SK-N-SH (cell line): ENCODE results near the gene STPG2. TPM values are rescaled to one million over a fixed set of nuclear protein-coding genes. Genes with fewer than 3 reads are reported as not detected.

Experiments
- CTCF ChIA-PET: fragments of 300-600, 350-600 bp; formaldehyde crosslinking; extraction: SDS; loops from one replicate; lab custom pipeline; 2021; lab: Yijun Ruan, JAX
- POLR2A ChIA-PET: fragments of 350-600 bp; sonication (Branson Sonifier 250); formaldehyde crosslinking; extraction: SDS; loops from one replicate; lab custom pipeline; 2020; ENCODE audit warnings: antibody characterized with exemption, inconsistent platforms; lab: Yijun Ruan, JAX
- DNase-seq: peaks from one replicate; pipeline ENCODE4 v3.0.0; 2012
- H2AFZ ChIP-seq: fragments of 200-600 bp; sonication (generic); 2 replicates; pipeline ENCODE4 v1.8.1; 2016; ENCODE audit warnings: antibody characterized with exemption, mild to moderate bottlenecking, low read depth
- H3F3A ChIP-seq: fragments of 200-600 bp; sonication (generic); replicated peaks from 2 replicates; pipeline ENCODE3; 2016; ENCODE audit warnings: antibody characterized with exemption, mild to moderate bottlenecking; ENCODE audit not compliant: insufficient read depth
- H3K27ac ChIP-seq, 2 experiments: fragments of 200-500 bp in 1 of 2; fragments of 200-600 bp in 1 of 2; sonication (Bioruptor generic) in 1 of 2; sonication (generic), shearing (Covaris generic) in 1 of 2; 2 replicates each; pipeline versions ENCODE4 v1.5.1 to v1.6.1; 2014 to 2016; ENCODE audit warnings: low read depth in 2 of 2, inconsistent platforms in 1 of 2, low read length in 1 of 2, mild to moderate bottlenecking in 1 of 2, mixed read lengths in 1 of 2
- H3K27me3 ChIP-seq: fragments of 200-600 bp; sonication (generic), shearing (Covaris generic); 2 replicates; pipeline ENCODE4 v1.6.1; 2016; ENCODE audit warnings: mixed run types; ENCODE audit not compliant: insufficient read depth
- H3K36me3 ChIP-seq, 2 experiments: fragments of 200-500 bp in 1 of 2; fragments of 200-600 bp in 1 of 2; sonication (Bioruptor generic) in 1 of 2; sonication (generic) in 1 of 2; replicated peaks in 1 of 2; 2 replicates each; pipeline versions ENCODE3 to v1.5.1; 2014 to 2016; ENCODE audit warnings: low read length in 1 of 2, mild to moderate bottlenecking in 1 of 2; ENCODE audit not compliant: insufficient read depth in 2 of 2, control insufficient read depth in 1 of 2
- H3K4me1 ChIP-seq, 2 experiments: fragments of 200-500 bp in 1 of 2; fragments of 200-600 bp in 1 of 2; sonication (Bioruptor generic) in 1 of 2; sonication (generic), shearing (Covaris generic) in 1 of 2; 2 replicates each; pipeline versions ENCODE4 v1.5.1 to v1.6.1; 2014 to 2016; ENCODE audit warnings: low read depth in 1 of 2, low read length in 1 of 2, mixed run types in 1 of 2; ENCODE audit not compliant: insufficient read depth in 2 of 2, control insufficient read depth in 1 of 2
- H3K4me2 ChIP-seq: fragments of 200-600 bp; sonication (generic), shearing (Covaris generic); 2 replicates; pipeline ENCODE4 v1.6.1; 2017; ENCODE audit warnings: mixed run types
- H3K4me3 ChIP-seq, 2 experiments: fragments of 200-500 bp in 1 of 2; fragments of 200-600 bp in 1 of 2; sonication (Bioruptor generic) in 1 of 2; sonication (generic), shearing (Covaris generic) in 1 of 2; 2 replicates each; pipeline versions ENCODE4 v1.5.1 to v1.8.1; 2014 to 2016; ENCODE audit warnings: low read depth in 2 of 2, inconsistent platforms in 1 of 2, low read length in 1 of 2, mild to moderate bottlenecking in 1 of 2, mixed read lengths in 1 of 2, moderate library complexity in 1 of 2
- H3K79me2 ChIP-seq: fragments of 200-600 bp; sonication (generic); 2 replicates; pipeline ENCODE4 v1.8.1; 2017; ENCODE audit warnings: mild to moderate bottlenecking; ENCODE audit not compliant: insufficient read depth
- H3K9ac ChIP-seq: fragments of 200-600 bp; sonication (generic); 2 replicates; pipeline ENCODE4 v1.6.1; 2017; ENCODE audit warnings: mixed run types
- H3K9me2 ChIP-seq: fragments of 200-600 bp; sonication (generic); 2 replicates; pipeline ENCODE4 v1.6.1; 2017; ENCODE audit warnings: mixed run types
- H3K9me3 ChIP-seq: fragments of 200-600 bp; sonication (generic); 2 replicates; pipeline ENCODE4 v1.6.1; 2017; ENCODE audit warnings: mixed run types, mild to moderate bottlenecking, moderate library complexity
- H4K20me1 ChIP-seq: fragments of 200-600 bp; sonication (generic); 2 replicates; pipeline ENCODE4 v1.6.1; 2017; ENCODE audit warnings: mild to moderate bottlenecking, mixed run types; ENCODE audit not compliant: insufficient read depth
- EP300 ChIP-seq, 2 experiments: IDR thresholded peaks; 2 replicates each; pipeline versions ENCODE4 v1.4.0 to v1.6.1; 2012; ENCODE audit warnings: borderline replicate concordance in 1 of 2, low read depth in 1 of 2, low read length in 1 of 2
- EZH2phosphoT487 ChIP-seq: fragments of 200-600 bp; sonication (generic); IDR thresholded peaks from 2 replicates; pipeline ENCODE4 v1.6.1; 2017; ENCODE audit warnings: low read depth, mixed run types, mild to moderate bottlenecking, antibody characterized with exemption, moderate library complexity, borderline replicate concordance
- FOSL2 ChIP-seq: IDR thresholded peaks from 2 replicates; pipeline ENCODE4 v1.4.0; 2012; ENCODE audit warnings: low read depth, mild to moderate bottlenecking, moderate library complexity, borderline replicate concordance
- GABPA ChIP-seq: IDR thresholded peaks from 2 replicates; pipeline ENCODE4 v1.4.0; 2012; ENCODE audit warnings: low read depth, mild to moderate bottlenecking
- GATA2 ChIP-seq: sonication (generic); formaldehyde crosslinking; IDR thresholded peaks from 2 replicates; pipeline ENCODE4 v1.5.0; 2020; ENCODE audit warnings: mild to moderate bottlenecking, missing genetic modification reagents
- IRF3 ChIP-seq: fragments of 150-350 bp; IDR thresholded peaks from 2 replicates; pipeline ENCODE4 v1.6.1; 2016; ENCODE audit warnings: mild to moderate bottlenecking, low read depth, low read length
- NRF1 ChIP-seq: IDR thresholded peaks from 2 replicates; pipeline ENCODE4 v1.6.1; 2012; ENCODE audit warnings: low read depth, mild to moderate bottlenecking, low read length
- PBX3 ChIP-seq: IDR thresholded peaks from 2 replicates; pipeline ENCODE4; 2012
- POLR2AphosphoS5 ChIP-seq: IDR thresholded peaks from 2 replicates; pipeline ENCODE4 v1.6.1; 2012; ENCODE audit warnings: low read depth, low read length
- RAD21 ChIP-seq: IDR thresholded peaks from 2 replicates; pipeline ENCODE4 v1.6.1; 2012; ENCODE audit warnings: mild to moderate bottlenecking, low read length
- RFX5 ChIP-seq: IDR thresholded peaks from 2 replicates; pipeline ENCODE4 v1.6.1; 2012; ENCODE audit warnings: mild to moderate bottlenecking, improper control_type of control experiment, low read length
- SMC3 ChIP-seq: IDR thresholded peaks from 2 replicates; pipeline ENCODE4 v1.6.1; 2012; ENCODE audit warnings: low read depth, low read length, improper control_type of control experiment
- TAF1 ChIP-seq: IDR thresholded peaks from 2 replicates; pipeline ENCODE4 v1.6.1; 2012; ENCODE audit warnings: low read depth, mild to moderate bottlenecking, low read length, moderate library complexity, borderline replicate concordance
- TEAD4 ChIP-seq: IDR thresholded peaks from 2 replicates; pipeline ENCODE4 v1.4.0; 2012; ENCODE audit warnings: mild to moderate bottlenecking, borderline replicate concordance; ENCODE audit not compliant: insufficient read depth
- USF1 ChIP-seq: IDR thresholded peaks from 2 replicates; pipeline ENCODE4 v1.4.0; 2012; ENCODE audit warnings: low read depth, borderline replicate concordance
- USF2 ChIP-seq: fragments of 150-350 bp; IDR thresholded peaks from 2 replicates; pipeline ENCODE4 v1.6.1; 2017; ENCODE audit warnings: antibody characterized with exemption, low read length, low read depth, borderline replicate concordance
- YY1 ChIP-seq: IDR thresholded peaks from 2 replicates; pipeline ENCODE4 v1.4.0; 2012; ENCODE audit warnings: low read depth, mild to moderate bottlenecking
- ZBTB33 ChIP-seq: IDR thresholded peaks from 2 replicates; pipeline ENCODE4 v1.4.0; 2012; ENCODE audit warnings: low read depth, borderline replicate concordance
- WGBS: methylation state at CpG from one replicate; pipeline ENCODE4 v1.1.6; 2017; ENCODE audit warnings: low lambda C conversion rate; 5-methylcytosine and 5-hydroxymethylcytosine counted together
- polyA plus RNA-seq, 3 experiments: library from polyadenylated mRNA; depleted of rRNA; stranded (reverse); fragments of >200 nt; gene quantifications; 2 replicates each; pipeline ENCODE4 v1.2.3, GENCODE V29; 2012

The STPG2 gene
- polyA plus RNA-seq, 1 of the 3 experiments (the other 2 are of a cell fraction), result not detected

- Histone ChIP-seq H3K9me2 (no peaks in the 10 kb centered on the region), H3K9ac (no peak overlapping the region), H3K79me2 (no peaks in the 10 kb centered on the region), H3K36me3 (no peaks in the 10 kb centered on the region), H3K4me1 (no peaks in the 10 kb centered on the region), H3K27ac (no peak overlapping the region), H4K20me1 (no peaks in the 10 kb centered on the region), H3F3A (no peaks in the 10 kb centered on the region), H3K27me3 (no peaks in the 10 kb centered on the region), H2AFZ (no peak overlapping the region), H3K4me2 (no peak overlapping the region), H3K9me3 (no peaks in the 10 kb centered on the region), H3K4me3 (no peak overlapping the region)
- POLR2A ChIA-PET, result no interaction called here
- CTCF ChIA-PET, result interaction anchor here (0.8 kb wide), 1 partner anchor 20 kb away, joined by 3 read pairs; no protein-coding TSS in a partner anchor
- WGBS, result 4% methylated on average over 3 of the region's 3 CpGs
- TF ChIP-seq PBX3 (no peak), IRF3 (no peak), TEAD4 (no peak), GATA2 (CRISPR knock-in tag) (no peak)
- DNase-seq, result no peak
These were observed 136.4 kb downstream of the STPG2 start for GRCh38 chr4:98006814-98007412.

GRCh38 chr4:98006060-98006459 lies 137.2 kb downstream of the STPG2 start:
- no peaks in the 10 kb centered on the region for H3K9me3 ChIP-seq
- no peaks in the 10 kb centered on the region for H3F3A ChIP-seq
- POLR2A ChIA-PET, result no interaction called here
- TF ChIP-seq ZBTB33 (no peak), FOSL2 (no peak), SMC3 (no peak), GATA2 (CRISPR knock-in tag) (no peak), EZH2phosphoT487 (no peak), YY1 (no peak), RFX5 (no peak), TAF1 (no peak), IRF3 (no peak), GABPA (no peak), USF1 (no peak), POLR2AphosphoS5 (no peak), NRF1 (no peak), USF2 (no peak), RAD21 (no peak), EP300 (IDR thresholded peaks at IDR 0.05; ENCODE audit: borderline replicate concordance in 1 of 2, low read depth in 1 of 2, low read length in 1 of 2) (no peak)
- TF ChIP-seq, all 33 proteins: peak for 0
- Histone ChIP-seq H3K27ac (no peak overlapping the region), H2AFZ (no peak overlapping the region), H3K4me3 (no peak overlapping the region), H3K9ac (no peak overlapping the region), H3K36me3 (no peaks in the 10 kb centered on the region), H3K79me2 (no peaks in the 10 kb centered on the region), H3K4me2 (no peak overlapping the region), H4K20me1 (no peaks in the 10 kb centered on the region), H3K9me2 (no peaks in the 10 kb centered on the region), H3K27me3 (no peaks in the 10 kb centered on the region), H3K4me1 (no peaks in the 10 kb centered on the region)
- WGBS, result 9% methylated on average over 1 of the region's 1 CpG
- DNase-seq, result no peak
- CTCF ChIA-PET, result no interaction called here
